Testis (tissue), 2 donors: ENCODE measurements around the gene SPX.

Experiments used
- POLR2A ChIP-seq: fragments of 450-650 bp; IDR thresholded peaks from one replicate; pipeline ENCODE4 v1.6.1; 2017; ENCODE audit warnings: antibody characterized with exemption, mild to moderate bottlenecking, moderate library complexity
- TF ChIP-seq, protein P1 (sequence below), 3 experiments: fragments of 450-650 bp in 2 of 3; fragments of 200-600 bp in 1 of 3; sonication (generic) in 1 of 3; IDR thresholded peaks; one replicate each; pipeline ENCODE4 v1.5.1; 2016 to 2019; ENCODE audit warnings: antibody characterized with exemption in 3 of 3, mild to moderate bottlenecking in 2 of 3, moderate library complexity in 1 of 3

DNA sequence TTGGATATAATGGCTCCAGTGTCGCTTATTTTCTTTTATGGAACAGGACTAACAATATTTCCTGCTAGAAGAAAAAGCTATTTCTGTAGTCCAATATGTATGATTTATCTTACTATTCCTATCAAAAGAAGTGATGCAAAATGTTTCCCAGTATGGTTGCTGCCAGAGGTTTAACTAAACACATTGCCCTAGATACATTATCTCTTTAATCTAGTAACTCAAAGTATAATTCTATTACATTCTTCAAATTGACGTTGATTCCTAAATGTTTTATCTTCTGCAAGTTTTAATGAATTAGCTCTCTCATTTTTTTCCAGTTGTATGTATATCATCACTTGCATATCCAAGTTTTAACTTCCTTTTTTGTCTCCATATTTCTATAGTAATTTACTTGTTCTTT is 50.3 kb downstream of the SPX start:
- TF ChIP-seq, protein P1, sequence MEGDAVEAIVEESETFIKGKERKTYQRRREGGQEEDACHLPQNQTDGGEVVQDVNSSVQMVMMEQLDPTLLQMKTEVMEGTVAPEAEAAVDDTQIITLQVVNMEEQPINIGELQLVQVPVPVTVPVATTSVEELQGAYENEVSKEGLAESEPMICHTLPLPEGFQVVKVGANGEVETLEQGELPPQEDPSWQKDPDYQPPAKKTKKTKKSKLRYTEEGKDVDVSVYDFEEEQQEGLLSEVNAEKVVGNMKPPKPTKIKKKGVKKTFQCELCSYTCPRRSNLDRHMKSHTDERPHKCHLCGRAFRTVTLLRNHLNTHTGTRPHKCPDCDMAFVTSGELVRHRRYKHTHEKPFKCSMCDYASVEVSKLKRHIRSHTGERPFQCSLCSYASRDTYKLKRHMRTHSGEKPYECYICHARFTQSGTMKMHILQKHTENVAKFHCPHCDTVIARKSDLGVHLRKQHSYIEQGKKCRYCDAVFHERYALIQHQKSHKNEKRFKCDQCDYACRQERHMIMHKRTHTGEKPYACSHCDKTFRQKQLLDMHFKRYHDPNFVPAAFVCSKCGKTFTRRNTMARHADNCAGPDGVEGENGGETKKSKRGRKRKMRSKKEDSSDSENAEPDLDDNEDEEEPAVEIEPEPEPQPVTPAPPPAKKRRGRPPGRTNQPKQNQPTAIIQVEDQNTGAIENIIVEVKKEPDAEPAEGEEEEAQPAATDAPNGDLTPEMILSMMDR (IDR thresholded peaks at IDR 0.05) = no peak
- no peak for TF ChIP-seq POLR2A
